Fibroblast of the aortic adventitia (primary cell): ENCODE results near the gene YPEL3. TPM values are rescaled to one million over a fixed set of nuclear protein-coding genes. Genes with fewer than 3 reads are reported as not detected.

ENCODE experiments used
- DNase-seq: peaks from one replicate; pipeline ENCODE4 v3.0.0-alpha.2; 2010; ENCODE audit warnings: low read depth
- H3K4me3 ChIP-seq: 2 replicates; pipeline ENCODE4 v1.5.1; 2011; ENCODE audit warnings: low read depth, mild to moderate bottlenecking, control low read depth, low read length, moderate library complexity
- total RNA-seq: library from RNA; depleted of rRNA; stranded (reverse); fragments of >200 nt; gene quantifications from 2 replicates; pipeline ENCODE4 v1.2.3, GENCODE V29; 2012; ENCODE audit warnings: low replicate concordance
- TF ChIP-seq, protein P1 (sequence below): IDR thresholded peaks from 2 replicates; pipeline ENCODE4 v1.5.1; 2011; ENCODE audit warnings: mild to moderate bottlenecking, low read length, control low read depth, inconsistent platforms; ENCODE audit not compliant: insufficient read depth

The YPEL3 gene
- total RNA-seq, 1 donor = 19.8 TPM

DNA sequence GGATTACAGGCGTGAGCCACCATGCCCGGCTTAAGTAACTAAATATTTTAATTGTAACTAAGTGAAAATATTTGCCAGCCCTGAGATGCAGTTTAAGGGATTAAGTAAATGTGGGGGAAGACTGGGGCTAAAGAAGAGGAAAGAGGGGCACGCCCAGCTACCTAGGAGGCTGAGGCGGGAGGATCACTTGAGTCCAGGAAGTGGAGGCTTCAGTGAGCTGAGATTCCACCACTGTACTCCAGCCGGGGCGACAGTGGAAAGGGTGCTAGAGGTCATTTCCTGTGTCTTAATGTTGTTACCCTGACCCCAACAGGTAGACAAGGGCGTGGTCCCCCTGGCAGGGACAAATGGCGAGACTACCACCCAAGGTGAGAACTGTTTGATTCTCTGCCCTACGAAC lies 27.7 kb downstream of the YPEL3 start:
- H3K4me3 ChIP-seq = peak overlapping the region; percentile 7
- DNase-seq = no peak
- TF ChIP-seq, protein P1, sequence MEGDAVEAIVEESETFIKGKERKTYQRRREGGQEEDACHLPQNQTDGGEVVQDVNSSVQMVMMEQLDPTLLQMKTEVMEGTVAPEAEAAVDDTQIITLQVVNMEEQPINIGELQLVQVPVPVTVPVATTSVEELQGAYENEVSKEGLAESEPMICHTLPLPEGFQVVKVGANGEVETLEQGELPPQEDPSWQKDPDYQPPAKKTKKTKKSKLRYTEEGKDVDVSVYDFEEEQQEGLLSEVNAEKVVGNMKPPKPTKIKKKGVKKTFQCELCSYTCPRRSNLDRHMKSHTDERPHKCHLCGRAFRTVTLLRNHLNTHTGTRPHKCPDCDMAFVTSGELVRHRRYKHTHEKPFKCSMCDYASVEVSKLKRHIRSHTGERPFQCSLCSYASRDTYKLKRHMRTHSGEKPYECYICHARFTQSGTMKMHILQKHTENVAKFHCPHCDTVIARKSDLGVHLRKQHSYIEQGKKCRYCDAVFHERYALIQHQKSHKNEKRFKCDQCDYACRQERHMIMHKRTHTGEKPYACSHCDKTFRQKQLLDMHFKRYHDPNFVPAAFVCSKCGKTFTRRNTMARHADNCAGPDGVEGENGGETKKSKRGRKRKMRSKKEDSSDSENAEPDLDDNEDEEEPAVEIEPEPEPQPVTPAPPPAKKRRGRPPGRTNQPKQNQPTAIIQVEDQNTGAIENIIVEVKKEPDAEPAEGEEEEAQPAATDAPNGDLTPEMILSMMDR = no peak

DNA sequence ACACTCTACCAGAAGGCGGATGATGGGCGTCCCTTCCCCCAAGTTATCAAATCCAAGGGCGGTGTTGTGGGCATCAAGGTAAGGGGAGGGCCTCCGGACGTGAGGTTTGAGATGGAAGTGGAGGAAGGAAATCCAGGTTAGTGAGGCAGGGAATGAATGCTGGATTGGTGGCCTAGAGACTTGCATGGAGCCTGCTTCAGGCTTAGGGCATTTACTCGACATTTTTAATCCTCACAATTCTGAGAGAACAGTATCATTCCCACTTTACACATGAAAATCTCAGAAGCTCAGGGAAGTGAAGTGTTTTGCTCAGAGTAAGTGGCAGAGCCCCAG lies 28.5 kb downstream of the YPEL3 start:
- DNase-seq = no peak
- H3K4me3 ChIP-seq = peak overlapping the region; percentile 95
- TF ChIP-seq, protein P1 = no peak

DNA sequence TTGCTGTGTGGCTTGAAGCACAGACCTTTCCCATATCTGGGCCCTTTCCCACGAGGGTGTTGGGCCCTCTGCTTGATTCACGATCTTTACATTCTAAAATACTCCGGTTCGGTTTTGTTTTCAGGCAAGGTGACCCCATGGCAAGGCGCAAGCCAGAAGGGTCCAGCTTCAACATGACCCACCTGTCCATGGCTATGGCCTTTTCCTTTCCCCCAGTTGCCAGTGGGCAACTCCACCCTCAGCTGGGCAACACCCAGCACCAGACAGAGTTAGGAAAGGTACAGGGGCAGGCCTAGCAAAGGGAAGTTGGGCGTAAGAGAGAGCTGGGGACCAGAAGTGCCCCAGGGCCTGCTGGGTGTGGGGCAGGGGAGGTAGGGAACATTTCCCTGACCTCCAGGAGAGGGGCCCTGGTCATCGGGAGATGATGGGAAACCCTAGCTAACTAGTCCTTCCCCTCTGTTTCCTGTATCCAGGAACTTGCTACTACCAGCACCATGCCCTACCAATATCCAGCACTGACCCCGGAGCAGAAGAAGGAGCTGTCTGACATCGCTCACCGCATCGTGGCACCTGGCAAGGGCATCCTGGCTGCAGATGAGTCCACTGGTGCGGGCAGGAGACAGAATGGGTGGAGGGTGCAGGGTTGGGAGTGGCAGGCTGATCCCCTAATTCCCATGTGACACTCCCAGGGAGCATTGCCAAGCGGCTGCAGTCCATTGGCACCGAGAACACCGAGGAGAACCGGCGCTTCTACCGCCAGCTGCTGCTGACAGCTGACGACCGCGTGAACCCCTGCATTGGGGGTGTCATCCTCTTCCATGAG lies 29.0 kb downstream of the YPEL3 start:
- peak overlapping the region; percentile 95 for H3K4me3 ChIP-seq
- TF ChIP-seq, protein P1 = no peak
- DNase-seq = no peak

- TF ChIP-seq, protein P1 = no peak
- H3K4me3 ChIP-seq = peak overlapping the region; percentile 95
- peak; percentile 59 for DNase-seq
These were observed 29.9 kb downstream of the YPEL3 start for GRCh38 chr16:30065943-30066760.

DNA sequence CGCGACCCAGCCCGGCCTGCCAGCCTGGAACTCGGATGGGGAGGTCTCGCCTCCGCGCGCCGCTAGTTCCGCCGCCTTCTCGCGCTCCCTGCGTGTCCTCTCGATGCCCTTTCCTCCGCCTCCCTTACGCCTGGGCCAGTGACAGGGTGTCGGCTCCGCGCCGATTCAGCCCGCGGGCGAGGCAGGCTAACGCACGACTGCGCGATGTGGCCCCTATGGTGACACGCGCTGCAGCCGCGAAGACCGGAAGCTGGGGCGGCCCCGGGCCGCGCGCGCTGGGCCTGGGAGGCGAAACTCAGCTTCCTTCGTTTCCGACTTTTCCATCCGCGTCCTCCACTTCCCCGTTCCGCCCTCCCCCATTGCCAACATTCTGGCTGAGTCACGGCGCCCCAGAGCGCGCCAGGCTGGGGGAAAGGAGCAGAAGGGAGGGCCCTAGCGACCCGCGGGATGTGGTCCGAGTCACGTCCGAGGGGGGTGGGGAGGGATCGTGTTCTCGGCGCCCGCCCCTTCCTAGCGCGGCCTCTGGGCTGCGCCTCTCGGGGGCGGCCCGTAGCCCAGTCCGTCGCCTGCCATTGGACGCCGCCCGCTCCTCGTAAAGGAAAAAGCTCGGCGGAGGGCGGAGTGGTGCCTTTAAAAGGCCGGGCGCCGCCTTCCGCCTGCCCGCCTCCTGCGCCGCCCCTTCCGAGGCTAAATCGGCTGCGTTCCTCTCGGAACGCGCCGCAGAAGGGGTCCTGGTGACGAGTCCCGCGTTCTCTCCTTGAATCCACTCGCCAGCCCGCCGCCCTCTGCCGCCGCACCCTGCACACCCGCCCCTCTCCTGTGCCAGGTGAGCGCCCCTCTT lies 30.7 kb downstream of the YPEL3 start, which contains the start of gene ALDOA:
Gene ALDOA (plus strand): TSS at position 659 of the 841 bp plus-strand sequence. CDS start 1,138 bp downstream, outside the sequence.
- peak within 1 kb of the TSS; percentile 95 for H3K4me3 ChIP-seq
- DNase-seq = peak; percentile 98
- TF ChIP-seq, protein P1 = no peak

DNA sequence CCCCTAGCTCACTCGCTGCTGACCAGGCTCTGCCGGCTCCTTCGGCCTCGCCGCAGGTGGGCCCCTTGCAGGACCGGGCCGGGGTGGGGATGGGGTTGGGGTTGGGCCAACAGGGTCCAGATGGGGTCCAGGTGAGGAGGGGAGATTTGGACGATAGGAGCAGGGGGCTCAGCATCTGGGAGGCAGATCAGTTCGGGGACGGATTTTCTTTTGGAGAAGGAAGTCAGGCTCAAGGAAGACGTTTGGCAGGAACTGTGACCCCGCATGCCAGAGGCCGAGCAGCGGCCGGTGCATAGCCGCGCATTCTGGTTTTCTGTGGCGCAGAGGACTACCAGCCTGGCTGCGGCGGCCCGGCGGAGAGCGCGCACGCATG lies 31.3 kb downstream of the YPEL3 start:
- no peak for DNase-seq
- TF ChIP-seq, protein P1 = no peak
- H3K4me3 ChIP-seq = peak overlapping the region; percentile 77
